Fibroblast of lung (primary cell): Measurements from ENCODE around the gene SEC22B.
"Not testable (repeated sequence)": the region's sequence is repeated elsewhere in the genome, so short reads cannot be mapped to it uniquely, and the experiment has no call there.

Experiments used
- EZH2 ChIP-seq: IDR thresholded peaks from 2 replicates; pipeline ENCODE4 v1.5.1; 2012; ENCODE audit warnings: low read length, control low read depth, mild to moderate bottlenecking; ENCODE audit errors: missing control alignments
- TF ChIP-seq, protein P1 (sequence below), 2 donors: IDR thresholded peaks in 1 of 2; conservative IDR thresholded peaks in 1 of 2; 1 replicate in 1 of 2; 2 replicates in 1 of 2; pipeline ENCODE4 v1.5.1; 2011 to 2012; ENCODE audit warnings: low read length in 2 of 2, control low read depth in 1 of 2, inconsistent platforms in 1 of 2, low read depth in 1 of 2, mild to moderate bottlenecking in 1 of 2

DNA sequence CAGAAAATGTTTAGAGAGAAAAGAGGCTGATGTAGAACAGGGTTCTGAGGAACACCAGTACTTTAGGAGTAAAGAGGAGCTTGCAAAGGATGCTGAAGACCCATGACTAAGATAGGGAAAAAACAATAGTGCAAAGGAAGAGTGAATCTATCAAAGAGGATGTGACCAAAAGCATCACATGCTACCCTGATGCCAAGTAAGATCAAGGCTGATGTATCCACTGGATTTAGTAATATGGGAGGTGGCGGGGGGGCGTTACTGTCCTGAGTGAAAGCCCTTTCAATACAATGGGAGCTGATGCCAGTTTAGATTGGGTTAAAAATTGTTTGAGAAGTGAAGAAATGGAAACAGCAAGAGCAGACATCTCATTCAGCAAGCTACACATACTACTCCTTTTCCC is 32.2 kb downstream of the SEC22B start:
- TF ChIP-seq, protein P1, sequence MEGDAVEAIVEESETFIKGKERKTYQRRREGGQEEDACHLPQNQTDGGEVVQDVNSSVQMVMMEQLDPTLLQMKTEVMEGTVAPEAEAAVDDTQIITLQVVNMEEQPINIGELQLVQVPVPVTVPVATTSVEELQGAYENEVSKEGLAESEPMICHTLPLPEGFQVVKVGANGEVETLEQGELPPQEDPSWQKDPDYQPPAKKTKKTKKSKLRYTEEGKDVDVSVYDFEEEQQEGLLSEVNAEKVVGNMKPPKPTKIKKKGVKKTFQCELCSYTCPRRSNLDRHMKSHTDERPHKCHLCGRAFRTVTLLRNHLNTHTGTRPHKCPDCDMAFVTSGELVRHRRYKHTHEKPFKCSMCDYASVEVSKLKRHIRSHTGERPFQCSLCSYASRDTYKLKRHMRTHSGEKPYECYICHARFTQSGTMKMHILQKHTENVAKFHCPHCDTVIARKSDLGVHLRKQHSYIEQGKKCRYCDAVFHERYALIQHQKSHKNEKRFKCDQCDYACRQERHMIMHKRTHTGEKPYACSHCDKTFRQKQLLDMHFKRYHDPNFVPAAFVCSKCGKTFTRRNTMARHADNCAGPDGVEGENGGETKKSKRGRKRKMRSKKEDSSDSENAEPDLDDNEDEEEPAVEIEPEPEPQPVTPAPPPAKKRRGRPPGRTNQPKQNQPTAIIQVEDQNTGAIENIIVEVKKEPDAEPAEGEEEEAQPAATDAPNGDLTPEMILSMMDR (conservative IDR thresholded peaks at IDR 0.05 in 1 of 2, IDR thresholded peaks at IDR 0.05 in 1 of 2; ENCODE audit: low read depth in 1 of 2, low read length in 2 of 2), result not testable (repeated sequence)
- not testable (repeated sequence) for TF ChIP-seq EZH2
